PC-9 (cell line): ENCODE data around the gene DDAH1. TPM values are rescaled to one million over a fixed set of nuclear protein-coding genes. Genes with fewer than 3 reads are reported as not detected.

ENCODE experiments used
- BruUV-seq: library from RNA; stranded (reverse); fragments of 400-500 nt; replicated peaks from 2 replicates; lab custom pipeline; 2021; lab: Mats Ljungman, UMichigan
- CTCF ChIA-PET: fragments of 300-600 bp; sonication (Branson Sonifier 250); formaldehyde crosslinking; loops from one replicate; lab custom pipeline; 2022; ENCODE audit warnings: antibody characterized with exemption; lab: Charles Lee
- POLR2A ChIA-PET: fragments of 300-600 bp; sonication (Branson Sonifier 250); formaldehyde crosslinking; loops from one replicate; lab custom pipeline; 2022; ENCODE audit warnings: antibody characterized with exemption; ENCODE audit not compliant: unreplicated experiment; lab: Charles Lee
- DNase-seq, 2 experiments: peaks; one replicate each; pipeline versions ENCODE4 v3.0.0 to v3.0.0-alpha.2; 2015 to 2022; ENCODE audit warnings: mixed read lengths in 1 of 2
- H2AFZ ChIP-seq: fragments of 200-600 bp; sonication (generic); 2 replicates; pipeline ENCODE4 v1.8.1; 2017; ENCODE audit warnings: antibody characterized with exemption
- H3F3A ChIP-seq: fragments of 200-600 bp; sonication (generic); 2 replicates; pipeline ENCODE4 v1.8.1; 2017; ENCODE audit warnings: antibody characterized with exemption, mild to moderate bottlenecking, low read depth; ENCODE audit not compliant: insufficient read depth
- H3K27ac ChIP-seq: fragments of 200-600 bp; sonication (generic); 2 replicates; pipeline ENCODE4 v1.6.1; 2016; ENCODE audit warnings: mixed run types
- H3K27me3 ChIP-seq: fragments of 200-600 bp; sonication (generic); 2 replicates; pipeline ENCODE4 v1.6.1; 2016; ENCODE audit warnings: low read depth, mixed run types; ENCODE audit not compliant: insufficient read depth
- H3K36me3 ChIP-seq: fragments of 200-600 bp; sonication (generic); 2 replicates; pipeline ENCODE4 v1.6.1; 2016; ENCODE audit warnings: low read depth, mixed run types
- H3K4me1 ChIP-seq: fragments of 200-600 bp; sonication (generic); replicated peaks from 2 replicates; pipeline ENCODE4 v1.6.1; 2016; ENCODE audit warnings: mixed run types; ENCODE audit not compliant: insufficient read depth
- H3K4me2 ChIP-seq: fragments of 200-600 bp; sonication (generic); 2 replicates; pipeline ENCODE4 v1.6.1; 2017; ENCODE audit warnings: mixed run types
- H3K4me3 ChIP-seq: fragments of 200-600 bp; sonication (generic); 2 replicates; pipeline ENCODE4 v1.6.1; 2016; ENCODE audit warnings: mixed run types
- H3K79me2 ChIP-seq: fragments of 200-600 bp; sonication (generic); 2 replicates; pipeline ENCODE4 v1.6.1; 2017; ENCODE audit warnings: low read depth, mixed run types
- H3K9me2 ChIP-seq: fragments of 200-600 bp; sonication (generic); 2 replicates; pipeline ENCODE4 v1.8.1; 2017; ENCODE audit warnings: mild to moderate bottlenecking; ENCODE audit not compliant: insufficient read depth
- H3K9me3 ChIP-seq: fragments of 200-600 bp; sonication (generic); 2 replicates; pipeline ENCODE4 v1.8.1; 2016; ENCODE audit warnings: low read depth; ENCODE audit not compliant: insufficient read depth
- H4K20me1 ChIP-seq: fragments of 200-600 bp; sonication (generic); 2 replicates; pipeline ENCODE4 v1.8.1; 2017; ENCODE audit not compliant: insufficient read depth
- EZH2 ChIP-seq: fragments of 200-600 bp; sonication (generic); IDR thresholded peaks from 2 replicates; pipeline ENCODE4 v1.8.0; 2017; ENCODE audit warnings: antibody characterized with exemption, low read depth
- intact Hi-C: fragments of 100-400 bp; cut with micrococcal nuclease; formaldehyde crosslinking; loops from one replicate; pipeline ENCODE4 v1.10.0; 2022; ENCODE audit not compliant: unreplicated experiment
- total RNA-seq: library from RNA; stranded (reverse); gene quantifications from 2 replicates; pipeline ENCODE4 v1.2.3, GENCODE V29; 2021
- TF ChIP-seq, protein P1 (sequence below): fragments of 200-600 bp; sonication (generic); conservative IDR thresholded peaks from 2 replicates; pipeline ENCODE4 v1.6.1; 2017; ENCODE audit warnings: mixed run types, antibody characterized with exemption, mild to moderate bottlenecking, moderate library complexity

Gene DDAH1
- total RNA-seq, 1 experiment from 2014 or later, result 31.9 TPM

DNA sequence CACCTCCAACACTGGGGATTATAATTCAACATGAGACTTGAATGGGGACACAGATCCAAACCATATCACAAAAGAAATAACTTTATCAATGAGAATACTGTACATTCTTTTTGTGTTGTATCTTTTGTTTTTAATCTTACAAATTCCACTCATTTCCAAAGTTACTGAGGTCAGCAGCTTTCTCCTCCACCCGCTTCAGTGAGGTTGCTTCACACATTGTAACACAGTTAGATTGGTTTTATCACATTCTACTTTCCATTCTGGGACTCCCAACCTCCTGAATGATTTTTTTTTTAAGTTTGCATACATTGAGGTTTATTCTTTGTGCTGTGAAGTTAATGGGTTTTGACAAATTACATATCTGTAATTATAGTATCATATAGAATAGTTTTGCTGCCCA, 43.8 kb downstream of the DDAH1 start:
- Histone ChIP-seq H4K20me1 (no peaks in the 10 kb centered on the region), H3K27me3 (no peaks in the 10 kb centered on the region), H3K36me3 (no peaks in the 10 kb centered on the region), H3K79me2 (peaks cover under 1% of the 10 kb centered on the region; the same call in 1 of the 2 replicates), H2AFZ (no peak overlapping the region), H3K9me2 (no peaks in the 10 kb centered on the region), H3F3A (no peaks in the 10 kb centered on the region), H3K27ac (no peak overlapping the region), H3K4me3 (no peak overlapping the region), H3K4me1 (no peaks in the 10 kb centered on the region), H3K9me3 (no peaks in the 10 kb centered on the region; the same call in 1 of the 2 replicates), H3K4me2 (no peak overlapping the region)
- intact Hi-C loops, result no loop called here
- no TSS peak for BruUV-seq
- TF ChIP-seq, protein P1, sequence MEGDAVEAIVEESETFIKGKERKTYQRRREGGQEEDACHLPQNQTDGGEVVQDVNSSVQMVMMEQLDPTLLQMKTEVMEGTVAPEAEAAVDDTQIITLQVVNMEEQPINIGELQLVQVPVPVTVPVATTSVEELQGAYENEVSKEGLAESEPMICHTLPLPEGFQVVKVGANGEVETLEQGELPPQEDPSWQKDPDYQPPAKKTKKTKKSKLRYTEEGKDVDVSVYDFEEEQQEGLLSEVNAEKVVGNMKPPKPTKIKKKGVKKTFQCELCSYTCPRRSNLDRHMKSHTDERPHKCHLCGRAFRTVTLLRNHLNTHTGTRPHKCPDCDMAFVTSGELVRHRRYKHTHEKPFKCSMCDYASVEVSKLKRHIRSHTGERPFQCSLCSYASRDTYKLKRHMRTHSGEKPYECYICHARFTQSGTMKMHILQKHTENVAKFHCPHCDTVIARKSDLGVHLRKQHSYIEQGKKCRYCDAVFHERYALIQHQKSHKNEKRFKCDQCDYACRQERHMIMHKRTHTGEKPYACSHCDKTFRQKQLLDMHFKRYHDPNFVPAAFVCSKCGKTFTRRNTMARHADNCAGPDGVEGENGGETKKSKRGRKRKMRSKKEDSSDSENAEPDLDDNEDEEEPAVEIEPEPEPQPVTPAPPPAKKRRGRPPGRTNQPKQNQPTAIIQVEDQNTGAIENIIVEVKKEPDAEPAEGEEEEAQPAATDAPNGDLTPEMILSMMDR, result no peak
- no peak for TF ChIP-seq EZH2
- POLR2A ChIA-PET, result no interaction called here
- DNase-seq, result no peak
- CTCF ChIA-PET, result no interaction called here

DNA sequence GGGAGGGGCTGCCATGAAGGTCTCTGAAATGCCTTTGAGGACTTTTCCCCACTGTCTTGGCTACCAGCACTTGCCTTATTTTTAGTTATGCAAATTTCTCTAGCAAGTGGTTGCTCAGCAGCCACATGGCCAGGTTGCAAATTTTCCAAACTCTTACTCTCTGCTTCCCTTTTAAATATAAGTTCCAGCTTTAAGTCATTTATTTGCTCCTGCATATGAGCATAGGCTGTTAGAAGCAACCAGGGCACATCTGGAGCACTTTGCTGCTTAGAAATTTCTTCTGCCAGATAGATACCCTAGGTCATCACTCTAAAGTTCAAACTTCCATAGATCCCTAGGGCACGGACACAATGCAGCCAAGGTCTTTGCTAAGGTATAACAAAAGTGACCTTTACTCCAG, 44.8 kb downstream of the DDAH1 start:
- no peak overlapping the region for H3K4me3 ChIP-seq
- TF ChIP-seq, protein P1, result no peak
- TF ChIP-seq EZH2, result no peak
- no peak for DNase-seq
- H3K4me2 ChIP-seq, result no peak overlapping the region
- no peaks in the 10 kb centered on the region; the same call in 1 of the 2 replicates for H3K9me3 ChIP-seq
- no peaks in the 10 kb centered on the region for H3K79me2 ChIP-seq
- no peaks in the 10 kb centered on the region for H3K9me2 ChIP-seq
- no peak overlapping the region for H3K27ac ChIP-seq
- no peaks in the 10 kb centered on the region for H3K4me1 ChIP-seq
- ChIA-PET POLR2A (no interaction called here), CTCF (no interaction called here)
- H3K36me3 ChIP-seq, result no peaks in the 10 kb centered on the region
- no peaks in the 10 kb centered on the region for H3F3A ChIP-seq
- no peak overlapping the region for H2AFZ ChIP-seq
- no TSS peak for BruUV-seq
- intact Hi-C loops, result no loop called here
- H4K20me1 ChIP-seq, result no peaks in the 10 kb centered on the region
- no peaks in the 10 kb centered on the region for H3K27me3 ChIP-seq

DNA sequence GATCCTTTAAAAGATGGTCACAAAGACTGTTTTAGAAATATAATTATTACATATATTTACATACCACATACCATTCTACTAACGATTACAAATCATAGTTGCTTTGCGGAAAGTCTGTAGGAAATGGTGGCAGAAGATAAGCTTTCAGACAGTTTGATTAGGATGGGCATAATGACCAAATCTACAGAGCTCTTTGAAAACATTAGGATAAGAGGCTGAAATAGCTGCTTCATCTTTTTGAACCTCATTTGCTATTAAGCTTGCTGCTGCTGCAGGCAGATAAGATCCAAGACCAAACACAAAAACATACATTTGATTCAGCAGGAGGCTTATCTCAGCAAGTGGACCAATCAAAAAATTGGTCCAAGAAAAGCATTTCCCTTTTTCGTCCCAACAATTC, 47.1 kb downstream of the DDAH1 start:
- TF ChIP-seq, protein P1, result no peak
- TF ChIP-seq EZH2, result no peak
- no TSS peak for BruUV-seq
- ChIA-PET POLR2A (no interaction called here), CTCF (no interaction called here)
- intact Hi-C loops, result no loop called here
- no peak overlapping the region for H3K4me3 ChIP-seq
- H3K79me2 ChIP-seq, result peaks cover 6% of the 10 kb centered on the region; the same call in 1 of the 2 replicates
- H3K4me1 ChIP-seq, result no peaks in the 10 kb centered on the region
- H3K27ac ChIP-seq, result no peak overlapping the region
- no peaks in the 10 kb centered on the region for H3K27me3 ChIP-seq
- H3K36me3 ChIP-seq, result no peaks in the 10 kb centered on the region
- no peak for DNase-seq
- H3F3A ChIP-seq, result no peaks in the 10 kb centered on the region
- H4K20me1 ChIP-seq, result no peaks in the 10 kb centered on the region
- no peaks in the 10 kb centered on the region for H3K9me2 ChIP-seq
- no peak overlapping the region for H2AFZ ChIP-seq
- H3K4me2 ChIP-seq, result no peak overlapping the region
- no peaks in the 10 kb centered on the region; the same call in 1 of the 2 replicates for H3K9me3 ChIP-seq
